ENCODE data around the gene HIVEP2. TPM values are rescaled to one million over a fixed set of nuclear protein-coding genes. Genes with fewer than 3 reads are reported as not detected.

Gene HIVEP2
- total RNA-seq, 4 donors from 2014 or later: 8.6 to 19.3 (median 12.7) TPM

DNA sequence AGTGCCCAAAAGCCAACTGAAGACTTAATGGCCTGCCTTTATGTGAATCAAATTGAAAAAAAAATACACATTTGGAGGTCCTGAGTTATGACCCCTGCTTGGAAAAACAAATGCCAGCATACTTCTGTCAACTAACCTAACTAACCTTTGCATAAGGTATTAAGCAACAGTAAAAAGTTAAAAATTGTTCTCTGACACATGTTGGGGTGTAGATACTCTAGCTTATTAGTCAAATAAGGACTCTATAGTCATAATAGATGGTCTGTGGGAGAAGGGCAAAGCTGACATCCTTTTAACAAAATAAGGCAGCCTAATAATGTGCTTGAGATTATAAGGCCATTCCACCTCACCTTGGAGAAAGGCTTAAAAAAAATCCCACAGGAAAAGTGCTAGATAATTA, 140.5 kb downstream of the HIVEP2 start:
- Histone ChIP-seq H3K27ac (no peak overlapping the region), H3K4me3 (no peak overlapping the region), H3K4me1 (peaks cover 0 to 5% (median 2%) of the 10 kb centered on the region in 3 donors), H3K36me3 (no peaks in the 10 kb centered on the region), H3K9me3 (no peaks in the 10 kb centered on the region), H3K27me3 (no peaks in the 10 kb centered on the region)
- intact Hi-C loops (cut with DNase I): no loop called here
- TF ChIP-seq, protein P1, sequence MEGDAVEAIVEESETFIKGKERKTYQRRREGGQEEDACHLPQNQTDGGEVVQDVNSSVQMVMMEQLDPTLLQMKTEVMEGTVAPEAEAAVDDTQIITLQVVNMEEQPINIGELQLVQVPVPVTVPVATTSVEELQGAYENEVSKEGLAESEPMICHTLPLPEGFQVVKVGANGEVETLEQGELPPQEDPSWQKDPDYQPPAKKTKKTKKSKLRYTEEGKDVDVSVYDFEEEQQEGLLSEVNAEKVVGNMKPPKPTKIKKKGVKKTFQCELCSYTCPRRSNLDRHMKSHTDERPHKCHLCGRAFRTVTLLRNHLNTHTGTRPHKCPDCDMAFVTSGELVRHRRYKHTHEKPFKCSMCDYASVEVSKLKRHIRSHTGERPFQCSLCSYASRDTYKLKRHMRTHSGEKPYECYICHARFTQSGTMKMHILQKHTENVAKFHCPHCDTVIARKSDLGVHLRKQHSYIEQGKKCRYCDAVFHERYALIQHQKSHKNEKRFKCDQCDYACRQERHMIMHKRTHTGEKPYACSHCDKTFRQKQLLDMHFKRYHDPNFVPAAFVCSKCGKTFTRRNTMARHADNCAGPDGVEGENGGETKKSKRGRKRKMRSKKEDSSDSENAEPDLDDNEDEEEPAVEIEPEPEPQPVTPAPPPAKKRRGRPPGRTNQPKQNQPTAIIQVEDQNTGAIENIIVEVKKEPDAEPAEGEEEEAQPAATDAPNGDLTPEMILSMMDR (IDR thresholded peaks at IDR 0.05): no peak
- TF ChIP-seq POLR2A (IDR thresholded peaks at IDR 0.05): no peak
- DNase-seq: no peak

DNA sequence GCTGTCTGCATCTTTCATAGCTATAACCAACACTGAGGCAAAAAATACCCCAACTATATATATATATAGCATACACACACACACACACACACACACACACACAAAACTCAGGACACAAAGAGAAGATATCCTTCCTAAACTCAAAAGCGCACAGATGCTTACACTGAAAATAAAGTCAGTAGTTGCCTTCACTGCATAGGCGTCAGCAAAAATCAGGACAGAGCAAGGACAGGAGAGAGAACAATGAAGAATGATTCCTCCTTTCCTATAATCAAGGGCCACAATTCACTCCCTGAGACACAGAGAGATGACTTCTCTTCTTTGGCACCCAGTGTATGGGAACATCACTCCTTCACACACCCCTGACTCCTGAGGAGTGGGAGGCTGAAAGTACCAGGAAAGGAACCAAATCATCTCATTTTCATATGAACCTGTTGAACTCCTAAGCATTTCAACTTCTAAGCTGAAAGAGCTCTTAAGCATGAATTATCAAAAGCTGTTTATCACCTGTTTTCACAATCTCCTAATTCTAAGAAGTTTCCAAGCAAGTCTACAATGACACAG, 141.4 kb downstream of the HIVEP2 start:
- H3K9me3 ChIP-seq: no peaks in the 10 kb centered on the region
- intact Hi-C loops (cut with DNase I): no loop called here
- H3K27ac ChIP-seq: no peak overlapping the region
- TF ChIP-seq, protein P1 (IDR thresholded peaks at IDR 0.05): no peak
- TF ChIP-seq POLR2A (IDR thresholded peaks at IDR 0.05): no peak
- H3K4me1 ChIP-seq: peaks cover 0 to 12% (median 2%) of the 10 kb centered on the region in 3 donors
- 89 to 100% methylated on average over 2 of the region's 2 CpGs for WGBS, 2 donors
- no peaks in the 10 kb centered on the region for H3K27me3 ChIP-seq
- H3K36me3 ChIP-seq: no peaks in the 10 kb centered on the region
- no peak for DNase-seq
- no peak overlapping the region for H3K4me3 ChIP-seq

DNA sequence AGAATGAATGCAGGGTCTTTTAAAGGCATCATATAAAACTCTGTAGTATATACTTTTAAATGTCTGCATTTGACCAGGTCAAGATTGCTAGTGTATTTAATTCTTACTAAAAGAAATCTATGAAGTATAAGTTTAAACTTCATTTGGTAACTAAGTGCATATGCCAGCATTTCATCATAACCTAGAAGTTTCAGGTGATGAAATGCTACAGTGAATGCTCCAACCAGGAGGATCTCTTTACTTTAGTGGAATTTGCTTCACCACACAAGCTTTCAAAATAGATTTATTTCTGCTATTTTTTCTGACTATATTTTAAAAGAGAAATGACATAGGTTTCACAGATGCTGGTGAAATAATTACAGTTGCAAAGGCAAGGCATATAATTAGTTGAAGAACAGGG, 141.9 kb downstream of the HIVEP2 start:
- Histone ChIP-seq H3K4me3 (no peak overlapping the region), H3K27me3 (no peaks in the 10 kb centered on the region), H3K4me1 (peaks cover 0 to 18% (median 2%) of the 10 kb centered on the region in 3 donors), H3K36me3 (no peaks in the 10 kb centered on the region), H3K9me3 (no peaks in the 10 kb centered on the region), H3K27ac (no peak overlapping the region)
- intact Hi-C loops (cut with DNase I): no loop called here
- no peak for DNase-seq
- TF ChIP-seq POLR2A (IDR thresholded peaks at IDR 0.05): no peak
- TF ChIP-seq, protein P1 (IDR thresholded peaks at IDR 0.05): no peak

DNA sequence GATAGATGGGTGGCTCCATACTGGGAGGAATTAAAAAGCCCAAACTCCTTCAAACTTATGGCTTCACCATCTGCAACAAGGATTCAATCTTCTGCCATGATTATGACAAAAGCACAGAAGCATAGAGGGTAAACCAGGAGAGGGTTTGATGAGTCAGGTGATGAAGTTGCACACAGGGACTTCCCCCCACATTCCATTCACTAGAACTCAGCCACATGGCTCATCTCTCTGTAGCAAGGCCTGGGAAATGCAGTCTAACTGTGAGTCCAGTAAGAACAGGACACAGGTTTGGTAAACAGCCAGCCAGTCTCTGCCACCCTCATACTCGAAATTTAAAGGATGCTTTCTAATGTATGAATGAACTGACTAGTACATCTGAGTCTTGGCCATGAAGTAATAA, 142.9 kb downstream of the HIVEP2 start:
- Histone ChIP-seq H3K4me3 (no peak overlapping the region), H3K27ac (no peak overlapping the region), H3K36me3 (no peaks in the 10 kb centered on the region), H3K27me3 (no peaks in the 10 kb centered on the region), H3K4me1 (peaks cover 0 to 26% (median 2%) of the 10 kb centered on the region in 3 donors), H3K9me3 (no peaks in the 10 kb centered on the region)
- 22% methylated on average over 1 of the region's 1 CpG for WGBS, 2 donors
- intact Hi-C loops (cut with DNase I): no loop called here
- no peak for DNase-seq
- TF ChIP-seq, protein P1 (IDR thresholded peaks at IDR 0.05): no peak
- no peak for TF ChIP-seq POLR2A (IDR thresholded peaks at IDR 0.05)

DNA sequence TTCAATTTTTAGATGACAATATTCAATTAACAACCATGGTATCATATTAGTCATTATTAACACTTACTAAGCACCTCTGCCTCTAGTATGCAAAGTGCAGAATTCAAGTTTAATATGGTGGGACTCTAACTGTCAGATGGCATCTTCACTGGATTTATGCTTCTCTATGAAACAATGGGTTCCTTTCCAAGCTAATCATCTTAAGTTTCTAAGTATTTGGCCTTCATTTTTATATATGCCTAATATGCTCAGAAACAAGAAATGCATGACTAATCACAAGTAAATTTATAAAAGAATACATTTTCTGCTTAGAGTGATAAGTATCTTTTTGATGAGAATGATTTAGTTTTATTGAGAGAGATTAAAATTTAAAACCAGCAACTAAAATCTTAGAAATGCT, 144.7 kb downstream of the HIVEP2 start:
- no peak overlapping the region for H3K4me3 ChIP-seq
- TF ChIP-seq, protein P1 (IDR thresholded peaks at IDR 0.05): no peak
- no peak for TF ChIP-seq POLR2A (IDR thresholded peaks at IDR 0.05)
- no peaks in the 10 kb centered on the region for H3K27me3 ChIP-seq
- no peak overlapping the region for H3K27ac ChIP-seq
- peaks cover 0 to 26% (median 0%) of the 10 kb centered on the region in 3 donors for H3K4me1 ChIP-seq
- H3K36me3 ChIP-seq: no peaks in the 10 kb centered on the region
- no peaks in the 10 kb centered on the region for H3K9me3 ChIP-seq
- DNase-seq: no peak
- intact Hi-C loops (cut with DNase I): no loop called here

Data from esophagus squamous epithelium (tissue), 5 donors.